ENCODE measurements around the gene CIAO3. TPM values are rescaled to one million over a fixed set of nuclear protein-coding genes. Genes with fewer than 3 reads are reported as not detected.
A peak's percentile ranks its signal among the peaks of the same experiment; 100 is the strongest.

CIAO3 gene
- total RNA-seq, 1 donor from 2014 or later: 24.2 TPM

DNA sequence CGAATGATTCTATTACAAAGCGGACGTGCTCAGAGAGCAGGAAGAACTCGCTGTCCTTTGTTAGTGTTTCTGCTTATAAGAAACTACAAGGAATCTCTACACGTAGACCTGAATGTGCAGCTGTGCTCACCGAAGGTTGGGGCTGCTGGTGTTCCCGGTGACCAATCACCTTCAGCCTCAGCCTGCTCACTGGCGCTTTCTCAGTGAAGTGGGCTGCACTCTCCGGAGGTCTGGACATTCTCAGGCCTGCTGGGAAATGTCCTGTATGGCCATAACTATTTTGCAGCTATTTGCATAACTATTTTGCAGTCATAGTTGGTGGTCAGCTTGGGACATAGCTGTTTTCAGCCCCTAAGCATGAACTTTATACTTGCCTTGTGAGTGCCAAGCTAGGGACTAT, 9.7 kb upstream of the CIAO3 start:
- no peaks in the 10 kb centered on the region for H3K4me1 ChIP-seq
- H3K36me3 ChIP-seq: no peaks in the 10 kb centered on the region
- DNase-seq (no peak), ATAC-seq (no peak)
- TF ChIP-seq, protein P1, sequence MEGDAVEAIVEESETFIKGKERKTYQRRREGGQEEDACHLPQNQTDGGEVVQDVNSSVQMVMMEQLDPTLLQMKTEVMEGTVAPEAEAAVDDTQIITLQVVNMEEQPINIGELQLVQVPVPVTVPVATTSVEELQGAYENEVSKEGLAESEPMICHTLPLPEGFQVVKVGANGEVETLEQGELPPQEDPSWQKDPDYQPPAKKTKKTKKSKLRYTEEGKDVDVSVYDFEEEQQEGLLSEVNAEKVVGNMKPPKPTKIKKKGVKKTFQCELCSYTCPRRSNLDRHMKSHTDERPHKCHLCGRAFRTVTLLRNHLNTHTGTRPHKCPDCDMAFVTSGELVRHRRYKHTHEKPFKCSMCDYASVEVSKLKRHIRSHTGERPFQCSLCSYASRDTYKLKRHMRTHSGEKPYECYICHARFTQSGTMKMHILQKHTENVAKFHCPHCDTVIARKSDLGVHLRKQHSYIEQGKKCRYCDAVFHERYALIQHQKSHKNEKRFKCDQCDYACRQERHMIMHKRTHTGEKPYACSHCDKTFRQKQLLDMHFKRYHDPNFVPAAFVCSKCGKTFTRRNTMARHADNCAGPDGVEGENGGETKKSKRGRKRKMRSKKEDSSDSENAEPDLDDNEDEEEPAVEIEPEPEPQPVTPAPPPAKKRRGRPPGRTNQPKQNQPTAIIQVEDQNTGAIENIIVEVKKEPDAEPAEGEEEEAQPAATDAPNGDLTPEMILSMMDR (IDR thresholded peaks at IDR 0.05): no peak
- intact Hi-C loops (cut with DNase I): no loop called here
- H3K4me3 ChIP-seq: no peak overlapping the region
- no peak overlapping the region for H3K27ac ChIP-seq
- no peaks in the 10 kb centered on the region for H3K27me3 ChIP-seq
- no peaks in the 10 kb centered on the region for H3K9me3 ChIP-seq

DNA sequence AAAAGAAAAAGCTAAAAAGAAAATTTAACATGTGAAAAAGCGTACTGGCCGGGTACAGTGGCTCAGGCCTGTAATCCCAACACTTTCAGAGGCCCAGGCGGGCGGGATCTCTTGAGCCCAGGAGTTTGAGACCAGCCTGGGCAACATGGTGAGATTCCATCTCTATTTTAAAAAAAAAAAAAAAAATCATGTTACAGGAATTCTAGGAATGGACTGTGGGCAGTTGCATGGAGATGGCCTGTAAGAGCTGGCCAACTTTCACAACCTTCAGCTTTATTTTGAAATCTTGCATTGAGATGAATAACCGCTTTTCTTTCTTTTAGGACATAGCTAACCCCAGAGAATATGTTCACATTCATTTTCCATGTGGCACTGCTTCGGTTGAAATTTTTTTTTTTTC, 8.2 kb upstream of the CIAO3 start:
- no peaks in the 10 kb centered on the region for H3K36me3 ChIP-seq
- H3K9me3 ChIP-seq: no peaks in the 10 kb centered on the region
- intact Hi-C loops (cut with DNase I): no loop called here
- no peak overlapping the region for H3K4me3 ChIP-seq
- H3K4me1 ChIP-seq: no peaks in the 10 kb centered on the region
- no peak overlapping the region for H3K27ac ChIP-seq
- peaks cover 3% of the 10 kb centered on the region for H3K27me3 ChIP-seq
- TF ChIP-seq, protein P1 (IDR thresholded peaks at IDR 0.05): no peak
- no peak for ATAC-seq
- DNase-seq: no peak

DNA sequence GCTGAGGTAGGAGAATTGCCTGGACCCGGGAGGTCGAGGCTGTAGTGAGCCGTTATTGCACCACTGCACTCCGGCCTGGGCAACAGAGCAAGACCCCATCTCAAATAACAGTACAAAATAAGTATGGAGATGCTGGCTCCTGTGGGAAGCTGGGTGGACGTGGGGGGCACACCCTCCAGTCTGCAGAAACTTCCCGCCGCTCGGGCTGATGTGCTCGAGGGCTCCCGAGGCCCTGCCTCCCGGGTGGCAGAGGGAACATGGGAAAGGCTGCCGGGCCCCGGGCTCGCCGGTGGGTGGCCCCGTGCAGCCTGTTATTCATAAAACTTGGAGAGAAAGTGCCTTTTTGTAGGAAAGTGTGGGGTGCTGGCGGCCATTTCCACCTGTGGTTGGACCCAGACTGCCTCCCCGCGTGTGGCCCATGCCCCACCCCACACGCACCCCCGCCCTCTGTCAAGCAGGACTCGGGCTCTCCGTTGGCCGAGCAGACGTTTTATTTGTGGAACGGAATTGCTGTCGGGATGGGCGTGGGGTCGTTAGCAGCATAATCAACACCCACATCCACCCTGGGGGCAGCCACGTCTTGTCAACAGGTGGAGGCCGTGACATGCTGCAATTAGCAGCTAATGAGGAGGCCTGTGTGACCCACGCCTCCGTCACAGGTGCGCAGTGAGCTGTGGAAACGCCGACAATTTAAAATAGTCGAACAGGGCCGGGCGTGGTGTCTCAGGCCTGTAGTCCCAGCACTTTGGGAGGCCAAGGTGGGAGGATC, 7.4 kb upstream of the CIAO3 start:
- DNase-seq (no peak), ATAC-seq (no peak)
- no peak overlapping the region for H3K27ac ChIP-seq

DNA sequence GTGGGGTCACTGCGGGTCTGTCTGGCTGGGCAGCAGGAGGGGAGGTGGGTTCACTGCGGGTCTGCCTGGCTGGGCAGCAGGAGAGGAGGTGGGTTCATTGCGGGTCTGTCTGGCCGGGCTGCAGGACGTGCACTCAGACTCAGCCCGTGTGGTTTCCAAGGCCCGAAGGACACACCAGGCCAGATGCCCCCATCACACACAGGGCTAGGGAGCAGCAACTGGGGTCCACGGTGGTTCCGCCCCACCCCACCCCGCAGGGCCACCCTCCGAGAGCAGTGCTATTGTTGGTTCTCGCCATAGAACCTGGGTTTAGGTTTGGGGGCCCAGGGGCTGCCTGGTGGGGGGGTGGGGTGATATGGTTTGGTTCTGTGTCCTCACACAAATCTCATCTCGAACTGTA, 5.8 kb upstream of the CIAO3 start:
- no peaks in the 10 kb centered on the region for H3K9me3 ChIP-seq
- intact Hi-C loops (cut with DNase I): no loop called here
- ATAC-seq (no peak), DNase-seq (no peak)
- H3K36me3 ChIP-seq: no peaks in the 10 kb centered on the region
- H3K4me3 ChIP-seq: no peak overlapping the region
- H3K27me3 ChIP-seq: peaks cover 3% of the 10 kb centered on the region
- TF ChIP-seq, protein P1 (IDR thresholded peaks at IDR 0.05): no peak
- H3K27ac ChIP-seq: no peak overlapping the region
- H3K4me1 ChIP-seq: no peaks in the 10 kb centered on the region

More for the DNA sequence above, 7.4 kb upstream of the CIAO3 start:
- TF ChIP-seq, protein P1 (IDR thresholded peaks at IDR 0.05): no peak
- no peak overlapping the region for H3K4me3 ChIP-seq
- intact Hi-C loops (cut with DNase I): no loop called here
- H3K4me1 ChIP-seq: no peaks in the 10 kb centered on the region
- no peaks in the 10 kb centered on the region for H3K9me3 ChIP-seq
- H3K27me3 ChIP-seq: peaks cover 3% of the 10 kb centered on the region
- no peaks in the 10 kb centered on the region for H3K36me3 ChIP-seq

DNA sequence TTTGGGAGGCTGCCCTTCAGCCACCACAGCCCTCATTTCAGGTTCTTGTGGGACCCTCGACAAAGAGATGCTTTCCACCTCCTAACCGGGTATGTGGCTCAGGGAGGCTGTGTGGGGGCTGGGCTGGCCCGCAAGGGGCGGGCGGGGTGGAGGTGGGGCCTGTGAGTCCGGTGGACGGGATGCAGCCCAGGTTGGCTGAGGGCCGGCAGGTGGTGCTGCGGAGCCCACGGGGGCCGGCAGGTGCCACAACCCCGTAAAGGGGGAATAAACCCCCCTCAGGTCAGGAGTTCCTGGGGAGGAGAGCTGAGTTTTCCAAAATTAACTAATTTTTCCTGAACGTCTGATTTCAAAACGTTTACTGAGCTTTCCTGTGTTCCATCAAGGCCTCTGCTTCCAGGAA, 4.9 kb upstream of the CIAO3 start:
- TF ChIP-seq, protein P1 (IDR thresholded peaks at IDR 0.05): peak; percentile 35
- intact Hi-C loops (cut with DNase I): no loop called here
- H3K4me1 ChIP-seq: peaks cover 4% of the 10 kb centered on the region
- no peak overlapping the region for H3K27ac ChIP-seq
- ATAC-seq: peak; percentile 37
- peak; percentile 73 for DNase-seq
- H3K27me3 ChIP-seq: peaks cover 3% of the 10 kb centered on the region
- no peaks in the 10 kb centered on the region for H3K9me3 ChIP-seq
- no peaks in the 10 kb centered on the region for H3K36me3 ChIP-seq
- no peak overlapping the region for H3K4me3 ChIP-seq
